GM20000 (cell line): ENCODE measurements around the gene ADAMTS16.

Experiments used
- DNase-seq: peaks from one replicate; pipeline ENCODE4 v3.0.0; 2012; ENCODE audit warnings: low spot score
- TF ChIP-seq, protein P1 (sequence below): IDR thresholded peaks from 2 replicates; pipeline ENCODE4 v1.5.1; 2012; ENCODE audit warnings: mild to moderate bottlenecking, control low read depth; ENCODE audit errors: extremely low read depth, missing control alignments

The ADAMTS16 gene

DNA sequence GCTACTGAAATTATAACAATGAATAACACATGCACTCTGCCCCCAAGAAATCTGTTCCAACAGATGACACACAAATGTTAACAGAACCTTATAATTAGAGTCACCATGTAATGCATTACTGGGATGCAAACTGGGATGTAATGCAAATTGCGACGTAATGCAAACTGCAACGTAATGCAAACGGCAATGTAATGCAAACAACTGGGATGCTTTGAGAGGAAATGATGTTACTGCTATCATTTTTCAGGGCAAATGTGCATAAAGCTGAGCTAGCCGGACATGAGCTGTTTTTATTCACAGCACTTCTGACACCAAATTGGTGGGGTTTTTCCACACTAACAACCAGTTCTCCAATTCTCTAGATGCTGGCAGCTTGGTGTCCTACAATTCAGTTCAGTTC is 117.2 kb downstream of the ADAMTS16 start:
- TF ChIP-seq, protein P1, sequence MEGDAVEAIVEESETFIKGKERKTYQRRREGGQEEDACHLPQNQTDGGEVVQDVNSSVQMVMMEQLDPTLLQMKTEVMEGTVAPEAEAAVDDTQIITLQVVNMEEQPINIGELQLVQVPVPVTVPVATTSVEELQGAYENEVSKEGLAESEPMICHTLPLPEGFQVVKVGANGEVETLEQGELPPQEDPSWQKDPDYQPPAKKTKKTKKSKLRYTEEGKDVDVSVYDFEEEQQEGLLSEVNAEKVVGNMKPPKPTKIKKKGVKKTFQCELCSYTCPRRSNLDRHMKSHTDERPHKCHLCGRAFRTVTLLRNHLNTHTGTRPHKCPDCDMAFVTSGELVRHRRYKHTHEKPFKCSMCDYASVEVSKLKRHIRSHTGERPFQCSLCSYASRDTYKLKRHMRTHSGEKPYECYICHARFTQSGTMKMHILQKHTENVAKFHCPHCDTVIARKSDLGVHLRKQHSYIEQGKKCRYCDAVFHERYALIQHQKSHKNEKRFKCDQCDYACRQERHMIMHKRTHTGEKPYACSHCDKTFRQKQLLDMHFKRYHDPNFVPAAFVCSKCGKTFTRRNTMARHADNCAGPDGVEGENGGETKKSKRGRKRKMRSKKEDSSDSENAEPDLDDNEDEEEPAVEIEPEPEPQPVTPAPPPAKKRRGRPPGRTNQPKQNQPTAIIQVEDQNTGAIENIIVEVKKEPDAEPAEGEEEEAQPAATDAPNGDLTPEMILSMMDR = no peak
- no peak for DNase-seq

DNA sequence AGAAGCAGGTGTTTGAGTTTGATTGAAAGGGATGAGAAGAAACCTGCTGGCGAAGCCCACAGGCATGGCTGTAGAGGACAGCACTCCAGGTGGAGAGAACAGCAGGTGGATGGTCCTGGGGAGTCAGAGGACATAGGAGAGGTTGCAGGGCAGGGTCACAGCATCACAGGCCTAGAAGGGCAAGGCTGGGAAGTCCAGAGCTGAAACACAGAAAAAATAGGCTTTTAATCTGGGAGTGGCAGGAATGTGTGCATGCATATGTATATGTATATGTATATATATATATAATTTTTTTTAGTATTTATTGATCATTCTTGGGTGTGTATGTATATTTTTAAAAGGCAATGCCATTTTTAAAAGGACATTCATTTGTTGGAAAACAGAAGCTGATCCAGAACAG is 118.4 kb downstream of the ADAMTS16 start:
- no peak for DNase-seq
- TF ChIP-seq, protein P1 = no peak

DNA sequence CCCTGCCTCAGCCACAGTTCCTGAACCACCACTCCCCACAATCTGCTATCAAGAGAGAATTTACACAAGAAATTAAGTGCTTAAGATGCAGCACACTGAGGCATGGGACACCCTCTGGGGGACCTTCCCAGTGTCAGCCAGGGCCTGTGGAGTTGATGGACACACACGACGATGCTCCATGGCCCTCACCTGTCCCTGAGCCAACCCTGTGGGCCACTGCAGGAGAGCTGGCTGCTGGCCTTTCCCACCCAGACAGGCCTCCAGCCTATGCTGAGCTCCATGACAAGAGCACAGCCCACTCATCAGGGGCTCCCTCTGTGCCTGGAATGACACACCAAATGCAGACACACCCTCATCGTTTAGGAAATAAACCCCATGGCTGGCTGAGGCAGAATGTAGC is 124.6 kb downstream of the ADAMTS16 start:
- TF ChIP-seq, protein P1 = no peak

DNA sequence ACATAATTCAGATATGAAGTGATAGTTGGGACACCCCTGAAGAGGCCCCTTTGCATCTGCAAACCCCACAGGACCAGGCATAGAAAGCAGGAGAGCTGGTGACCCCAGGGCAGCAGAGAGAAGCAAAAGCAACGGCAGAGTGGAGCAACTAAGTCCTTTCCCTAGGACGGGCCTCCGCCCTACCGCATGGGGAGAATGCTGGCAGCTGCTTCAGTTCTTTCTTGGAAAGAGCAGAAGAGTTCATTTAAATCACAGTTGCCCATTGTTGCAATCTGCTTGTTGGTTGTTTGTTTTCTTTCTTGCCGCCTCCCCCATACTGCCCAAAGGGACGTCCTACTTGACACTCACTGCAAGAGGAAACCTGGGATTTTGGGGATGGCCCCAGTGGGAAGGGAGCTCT is 126.2 kb downstream of the ADAMTS16 start:
- no peak for DNase-seq
- TF ChIP-seq, protein P1 = no peak

More for the DNA sequence above, 124.6 kb downstream of the ADAMTS16 start:
- no peak for DNase-seq

DNA sequence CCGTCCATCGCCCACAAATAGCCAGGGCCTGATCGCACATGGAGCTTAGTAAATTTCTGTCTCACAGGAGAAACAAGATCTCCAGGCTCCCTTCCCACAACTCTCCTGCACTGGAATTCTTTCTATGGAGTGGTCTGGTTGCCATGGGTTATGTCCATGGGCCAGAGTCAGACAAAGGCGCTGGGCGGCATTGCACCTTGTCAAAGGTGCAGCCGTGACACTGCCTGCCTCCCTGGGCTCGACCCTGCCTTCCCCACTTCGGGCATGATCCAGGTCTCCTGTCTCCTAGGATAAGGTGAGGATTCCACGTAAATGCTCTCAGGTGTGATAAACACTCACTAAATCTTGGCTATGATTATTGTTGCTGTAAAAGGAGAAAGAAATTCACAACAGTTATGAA is 130.0 kb downstream of the ADAMTS16 start:
- TF ChIP-seq, protein P1 = no peak
- DNase-seq = no peak

DNA sequence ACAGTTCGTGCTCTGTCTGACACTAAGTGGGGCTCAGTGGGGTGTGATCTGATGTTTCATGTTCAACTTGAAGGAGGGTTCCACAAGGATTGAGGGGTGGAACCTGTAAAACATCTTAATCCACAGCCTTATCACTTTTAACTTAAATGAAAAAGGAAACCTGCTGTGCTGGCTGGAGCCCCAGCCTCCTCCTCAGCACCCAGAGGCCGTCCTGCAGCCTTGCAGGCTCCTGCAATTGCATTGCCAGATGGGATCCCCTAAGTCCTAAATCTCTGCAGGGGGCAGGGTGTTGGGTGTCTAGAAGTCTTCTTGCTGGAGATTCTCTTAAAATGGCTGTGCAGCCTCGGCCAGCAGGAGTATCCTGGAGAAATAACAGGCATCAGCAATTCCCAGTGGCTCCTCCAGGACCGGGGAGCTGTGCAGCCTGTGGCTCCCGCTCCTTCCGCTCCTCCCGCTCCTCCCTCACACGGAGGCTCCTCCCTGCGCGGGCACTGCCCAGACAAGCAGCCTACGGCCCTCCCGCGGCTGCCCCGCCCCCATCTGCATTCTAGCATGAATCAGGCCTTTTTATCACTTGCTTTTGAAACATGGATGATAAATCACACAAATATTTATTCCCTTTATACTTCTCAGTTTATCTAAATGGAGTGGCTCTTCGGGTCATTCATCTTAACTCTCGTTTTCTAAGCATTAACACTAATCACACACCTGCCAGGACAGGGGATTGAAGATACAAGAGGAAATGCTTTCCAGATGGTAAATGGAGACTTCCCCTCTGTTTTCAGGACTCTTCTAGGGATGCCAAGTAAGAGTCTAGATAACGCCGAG is 131.0 kb downstream of the ADAMTS16 start:
- TF ChIP-seq, protein P1 = no peak

DNA sequence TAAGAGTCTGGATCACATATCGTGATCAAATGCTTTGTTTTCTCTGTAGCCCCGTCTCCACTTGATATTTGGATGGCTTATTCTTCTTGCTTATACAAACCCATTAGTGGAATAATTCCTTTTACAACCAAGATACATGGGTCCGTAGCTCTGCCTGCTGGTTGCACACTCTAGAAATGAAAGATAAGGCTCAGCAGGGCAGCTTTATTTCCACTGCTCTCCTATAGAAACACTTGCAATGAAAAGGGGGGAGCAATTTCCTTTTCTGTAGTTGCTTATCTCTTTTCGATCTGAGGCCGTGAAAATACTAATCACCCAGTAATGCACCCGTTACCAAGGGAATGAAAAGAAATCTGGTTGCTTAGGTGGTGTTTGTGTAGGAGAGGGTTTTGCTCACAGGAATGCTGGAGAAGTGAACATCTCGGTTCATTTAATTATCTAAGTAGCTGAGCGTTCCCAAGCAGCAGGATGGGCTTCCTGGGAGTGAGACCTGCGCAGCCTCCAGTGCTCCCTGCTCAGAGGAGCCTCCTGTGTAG is 131.7 kb downstream of the ADAMTS16 start:
- DNase-seq = no peak
- TF ChIP-seq, protein P1 = no peak

More for the DNA sequence above, 131.0 kb downstream of the ADAMTS16 start:
- DNase-seq = no peak
